Prostate gland (tissue), 2 donors: ENCODE measurements around the gene WNK1. TPM values are rescaled to one million over a fixed set of nuclear protein-coding genes. Genes with fewer than 3 reads are reported as not detected.

Source experiments
- DNase-seq: peaks from one replicate; pipeline ENCODE4 v3.0.0-alpha.2; 2019; ENCODE audit warnings: low spot score
- H3K27ac ChIP-seq, 2 donors: fragments of 200-600 bp; sonication (generic); 2 replicates each; pipeline ENCODE4 v1.5.1; 2017 to 2019
- H3K27me3 ChIP-seq: fragments of 200-600 bp; sonication (generic); replicated peaks from 2 replicates; pipeline ENCODE4 v1.5.1; 2019; ENCODE audit not compliant: insufficient read depth
- H3K36me3 ChIP-seq, 2 donors: fragments of 200-600 bp; sonication (generic); 1 replicate in 1 of 2; 2 replicates in 1 of 2; pipeline versions ENCODE4 v1.5.1 to v1.8.1; 2017 to 2019
- H3K4me1 ChIP-seq: fragments of 200-600 bp; sonication (generic); replicated peaks from 2 replicates; pipeline ENCODE4 v1.5.1; 2019
- H3K4me3 ChIP-seq, 2 donors: fragments of 200-600 bp; sonication (generic); 2 replicates each; pipeline ENCODE4 v1.5.1; 2017 to 2019
- H3K9me3 ChIP-seq: fragments of 200-600 bp; sonication (generic); 2 replicates; pipeline ENCODE4 v1.5.1; 2017
- POLR2A ChIP-seq: fragments of 450-650 bp; IDR thresholded peaks from one replicate; pipeline ENCODE4 v1.6.1; 2016; ENCODE audit warnings: antibody characterized with exemption, mild to moderate bottlenecking
- POLR2AphosphoS5 ChIP-seq: sonication (generic); formaldehyde crosslinking; IDR thresholded peaks from one replicate; pipeline ENCODE4 v1.6.1; 2017; ENCODE audit warnings: antibody characterized with exemption
- WGBS: methylation state at CpG from one replicate; pipeline ENCODE4 v1.1.5; 2018; 5-methylcytosine and 5-hydroxymethylcytosine counted together
- intact Hi-C: fragments of 100-400 bp; cut with DNase I; formaldehyde crosslinking; loops from one replicate; pipeline ENCODE4 v1.14.2; 2022
- total RNA-seq, 2 donors: library from RNA; depleted of rRNA; stranded (reverse); fragments of >200 nt; gene quantifications; one replicate each; pipeline ENCODE4 v1.1.0, GENCODE V29; 2016
- TF ChIP-seq, protein P1 (sequence below), 4 experiments: fragments of 200-600 bp in 2 of 4; fragments of 450-650 bp in 2 of 4; sonication (generic) in 2 of 4; IDR thresholded peaks; 1 replicate in 3 of 4; 2 replicates in 1 of 4; pipeline ENCODE4 v1.5.1; 2016 to 2019; ENCODE audit warnings: antibody characterized with exemption in 4 of 4, mild to moderate bottlenecking in 2 of 4, moderate library complexity in 2 of 4

The WNK1 gene
- total RNA-seq, 2 donors from 2014 or later = 82.7 to 223 TPM

GRCh38 chr12:857611-858010, 105.2 kb downstream of the WNK1 start:
- no peak for DNase-seq
- TF ChIP-seq, protein P1, sequence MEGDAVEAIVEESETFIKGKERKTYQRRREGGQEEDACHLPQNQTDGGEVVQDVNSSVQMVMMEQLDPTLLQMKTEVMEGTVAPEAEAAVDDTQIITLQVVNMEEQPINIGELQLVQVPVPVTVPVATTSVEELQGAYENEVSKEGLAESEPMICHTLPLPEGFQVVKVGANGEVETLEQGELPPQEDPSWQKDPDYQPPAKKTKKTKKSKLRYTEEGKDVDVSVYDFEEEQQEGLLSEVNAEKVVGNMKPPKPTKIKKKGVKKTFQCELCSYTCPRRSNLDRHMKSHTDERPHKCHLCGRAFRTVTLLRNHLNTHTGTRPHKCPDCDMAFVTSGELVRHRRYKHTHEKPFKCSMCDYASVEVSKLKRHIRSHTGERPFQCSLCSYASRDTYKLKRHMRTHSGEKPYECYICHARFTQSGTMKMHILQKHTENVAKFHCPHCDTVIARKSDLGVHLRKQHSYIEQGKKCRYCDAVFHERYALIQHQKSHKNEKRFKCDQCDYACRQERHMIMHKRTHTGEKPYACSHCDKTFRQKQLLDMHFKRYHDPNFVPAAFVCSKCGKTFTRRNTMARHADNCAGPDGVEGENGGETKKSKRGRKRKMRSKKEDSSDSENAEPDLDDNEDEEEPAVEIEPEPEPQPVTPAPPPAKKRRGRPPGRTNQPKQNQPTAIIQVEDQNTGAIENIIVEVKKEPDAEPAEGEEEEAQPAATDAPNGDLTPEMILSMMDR (IDR thresholded peaks at IDR 0.05) = no peak
- TF ChIP-seq POLR2AphosphoS5 (no peak), POLR2A (no peak)
- Histone ChIP-seq H3K4me3 (no peak overlapping the region), H3K9me3 (no peaks in the 10 kb centered on the region), H3K4me1 (no peaks in the 10 kb centered on the region), H3K36me3 (no peaks in the 10 kb centered on the region), H3K27ac (no peak overlapping the region), H3K27me3 (no peaks in the 10 kb centered on the region)
- 76% methylated on average over 5 of the region's 5 CpGs for WGBS
- intact Hi-C loops = no loop called here

GRCh38 chr12:862303-862911, 110.0 kb downstream of the WNK1 start:
- Histone ChIP-seq H3K9me3 (no peaks in the 10 kb centered on the region), H3K4me1 (no peaks in the 10 kb centered on the region), H3K27ac (no peak overlapping the region), H3K4me3 (no peak overlapping the region), H3K27me3 (no peaks in the 10 kb centered on the region), H3K36me3 (no peaks in the 10 kb centered on the region)
- no peak for DNase-seq
- intact Hi-C loops = no loop called here
- 83% methylated on average over 4 of the region's 4 CpGs for WGBS
- TF ChIP-seq, protein P1 (IDR thresholded peaks at IDR 0.05) = no peak
- TF ChIP-seq POLR2AphosphoS5 (no peak), POLR2A (no peak)

DNA sequence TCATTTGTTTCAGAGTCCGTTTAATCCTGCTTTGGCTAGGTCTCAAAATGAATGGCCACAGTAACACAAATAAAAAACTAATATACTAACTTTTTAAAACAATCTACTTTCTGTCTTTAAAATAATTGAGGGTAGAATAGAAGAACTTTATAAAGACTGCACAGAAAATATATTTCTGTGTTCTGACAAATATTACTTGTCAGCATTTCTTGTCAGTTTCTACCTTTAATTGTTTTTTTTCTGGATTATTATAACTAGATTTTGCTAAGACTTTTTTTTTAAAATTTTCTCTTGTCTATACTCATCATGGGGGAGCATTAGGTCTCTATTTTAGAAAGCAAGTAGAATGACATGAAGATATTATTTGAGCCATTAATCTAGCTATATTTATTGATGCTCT, 110.9 kb downstream of the WNK1 start:
- H3K4me3 ChIP-seq = no peak overlapping the region
- no peaks in the 10 kb centered on the region for H3K27me3 ChIP-seq
- intact Hi-C loops = no loop called here
- DNase-seq = no peak
- no peaks in the 10 kb centered on the region for H3K4me1 ChIP-seq
- WGBS = 77% methylated on average over 1 of the region's 1 CpG
- no peak overlapping the region for H3K27ac ChIP-seq
- H3K9me3 ChIP-seq = no peaks in the 10 kb centered on the region
- TF ChIP-seq POLR2AphosphoS5 = no peak
- TF ChIP-seq POLR2A = no peak
- TF ChIP-seq, protein P1 (IDR thresholded peaks at IDR 0.05) = no peak
- H3K36me3 ChIP-seq = no peaks in the 10 kb centered on the region

DNA sequence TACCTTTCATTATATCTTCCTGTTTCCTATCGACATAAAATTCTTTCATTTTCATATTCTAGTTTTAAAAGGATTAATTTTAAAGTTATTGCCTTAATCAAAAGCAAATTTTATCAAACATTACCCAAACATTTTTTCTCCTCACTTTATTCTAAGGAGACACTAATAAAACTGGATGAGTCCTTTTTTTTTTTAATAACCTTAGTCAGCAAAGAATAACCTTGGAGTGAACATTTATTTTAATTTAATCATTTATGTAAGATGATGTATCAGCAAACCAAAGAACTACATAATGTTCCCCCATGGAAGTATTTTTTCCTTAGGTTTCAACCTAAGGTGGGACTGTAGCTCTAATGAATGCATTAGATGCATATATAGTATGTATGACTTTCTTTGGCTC, 113.2 kb downstream of the WNK1 start:
- Histone ChIP-seq H3K27me3 (no peaks in the 10 kb centered on the region), H3K36me3 (no peaks in the 10 kb centered on the region), H3K4me3 (no peak overlapping the region), H3K4me1 (no peaks in the 10 kb centered on the region), H3K27ac (no peak overlapping the region), H3K9me3 (no peaks in the 10 kb centered on the region)
- intact Hi-C loops = no loop called here
- 43% methylated on average over 1 of the region's 1 CpG for WGBS
- DNase-seq = no peak
- TF ChIP-seq POLR2AphosphoS5 = no peak
- no peak for TF ChIP-seq POLR2A
- TF ChIP-seq, protein P1 (IDR thresholded peaks at IDR 0.05) = no peak

DNA sequence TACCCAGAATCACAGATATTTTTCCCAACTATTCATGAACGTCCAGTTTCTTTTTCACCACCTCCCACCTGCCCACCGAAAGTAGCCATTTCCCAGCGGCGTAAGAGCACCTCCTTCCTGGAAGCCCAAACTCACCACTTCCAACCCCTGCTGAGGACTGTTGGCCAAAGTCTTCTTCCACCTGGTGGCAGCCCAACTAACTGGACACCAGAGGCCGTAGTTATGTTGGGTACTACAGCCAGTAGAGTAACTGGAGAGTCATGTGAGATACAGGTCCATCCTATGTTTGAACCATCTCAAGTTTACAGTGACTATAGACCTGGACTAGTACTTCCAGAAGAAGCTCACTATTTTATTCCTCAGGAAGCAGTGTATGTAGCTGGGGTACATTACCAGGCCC, 115.5 kb downstream of the WNK1 start:
- intact Hi-C loops = no loop called here
- Histone ChIP-seq H3K36me3 (no peaks in the 10 kb centered on the region), H3K27ac (no peak overlapping the region), H3K9me3 (no peaks in the 10 kb centered on the region), H3K4me1 (no peaks in the 10 kb centered on the region), H3K4me3 (no peak overlapping the region), H3K27me3 (no peaks in the 10 kb centered on the region)
- DNase-seq = no peak
- TF ChIP-seq POLR2AphosphoS5 = no peak
- TF ChIP-seq, protein P1 (IDR thresholded peaks at IDR 0.05) = no peak
- TF ChIP-seq POLR2A = no peak
- WGBS = 97% methylated on average over 5 of the region's 5 CpGs
